HG03097 (cell line): ENCODE results near the gene ETV3L.
"Not testable (repeated sequence)": the region's sequence is repeated elsewhere in the genome, so short reads cannot be mapped to it uniquely, and the experiment has no call there.

ENCODE experiments used
- ATAC-seq: cut with Tn5 transposase; IDR thresholded peaks from one replicate; pipeline ENCODE4 v1.9.1; 2021; ENCODE audit not compliant: unreplicated experiment, low FRiP score

ETV3L gene

GRCh38 chr1:157105988-157106812 is 6.6 kb upstream of the ETV3L start:
- ATAC-seq, result no peak

- ATAC-seq, result no peak
Measured at GRCh38 chr1:157105298-157105987, 5.8 kb upstream of the ETV3L start.

- no peak for ATAC-seq
Measured at GRCh38 chr1:157104598-157105293, 5.1 kb upstream of the ETV3L start.

DNA sequence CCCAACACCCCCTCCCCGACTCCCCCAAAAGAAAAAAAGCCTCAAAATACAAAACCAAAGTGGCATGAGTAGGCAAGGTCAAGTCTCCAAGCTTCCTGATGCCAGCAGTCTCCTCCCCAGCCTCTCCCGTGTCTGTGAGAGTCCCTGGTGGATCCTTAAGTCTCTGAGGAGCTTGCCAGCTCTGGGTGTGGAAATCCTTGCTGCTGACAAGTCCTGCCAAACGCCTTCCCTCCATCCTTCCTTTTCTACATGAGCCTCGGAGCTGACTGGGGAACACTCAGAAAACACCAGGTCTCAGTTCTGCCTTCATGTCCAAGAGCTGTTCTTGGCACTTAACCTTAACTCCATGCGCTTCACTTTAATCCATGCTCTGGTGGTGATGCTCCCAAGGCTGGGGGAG is 3.7 kb upstream of the ETV3L start:
- ATAC-seq, result no peak

- ATAC-seq, result no peak
Measured at GRCh38 chr1:157101149-157101548, 1.5 kb upstream of the ETV3L start.

DNA sequence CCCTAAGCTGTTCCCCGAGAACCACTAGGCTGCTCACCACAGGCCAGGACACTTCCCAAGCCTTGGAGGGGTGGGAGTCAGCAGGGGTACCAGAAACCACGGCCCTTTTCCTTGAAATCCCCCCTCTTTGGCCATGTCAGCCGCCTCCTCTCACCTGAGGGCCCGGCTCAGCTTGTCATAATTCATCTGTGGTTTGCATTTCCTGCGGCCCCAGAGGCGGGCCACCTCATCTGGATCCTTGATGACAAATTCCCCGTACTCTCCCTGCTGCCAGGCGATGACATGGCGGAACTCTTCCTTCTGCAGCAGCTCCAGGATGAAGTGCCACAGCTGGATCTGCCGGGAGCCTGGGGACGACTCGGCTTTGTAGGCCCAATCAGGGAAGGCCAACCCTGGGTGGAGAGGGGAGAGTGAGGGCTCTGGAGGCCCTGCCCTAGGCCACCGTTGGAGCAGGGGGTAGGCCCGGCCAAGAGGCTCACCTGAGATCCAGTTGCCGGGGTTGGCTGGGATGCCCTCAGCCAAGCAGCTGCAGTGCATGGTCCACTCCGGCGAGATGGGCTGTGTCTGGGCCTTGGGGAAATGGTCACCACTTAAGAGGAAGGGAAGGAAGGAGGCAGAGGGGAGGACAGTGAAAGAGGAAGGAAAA is 498 bp downstream of the ETV3L start:
- not testable (repeated sequence) for ATAC-seq

DNA sequence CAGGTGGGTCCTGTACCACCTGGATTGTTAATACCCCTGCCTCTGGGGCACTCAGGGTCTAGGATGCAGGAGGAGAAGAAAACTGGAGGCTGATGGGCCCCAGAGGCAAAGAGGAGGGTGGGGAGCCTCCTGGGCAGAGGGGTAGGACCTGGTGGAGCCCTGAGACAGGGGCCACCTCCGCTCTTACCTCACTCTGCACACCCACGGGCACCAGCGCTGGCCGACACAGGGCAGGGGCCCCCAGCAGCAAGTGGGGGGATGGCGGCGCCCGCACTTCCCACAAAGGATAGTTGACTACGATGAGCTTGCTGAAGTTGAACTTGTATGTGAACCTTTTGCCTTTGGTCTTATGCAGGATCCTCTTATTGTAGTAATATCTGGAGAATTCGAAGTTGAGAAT is 1.1 kb downstream of the ETV3L start:
- no peak for ATAC-seq

- no peak for ATAC-seq
Measured at GRCh38 chr1:157097692-157098091, 1.9 kb downstream of the ETV3L start.

DNA sequence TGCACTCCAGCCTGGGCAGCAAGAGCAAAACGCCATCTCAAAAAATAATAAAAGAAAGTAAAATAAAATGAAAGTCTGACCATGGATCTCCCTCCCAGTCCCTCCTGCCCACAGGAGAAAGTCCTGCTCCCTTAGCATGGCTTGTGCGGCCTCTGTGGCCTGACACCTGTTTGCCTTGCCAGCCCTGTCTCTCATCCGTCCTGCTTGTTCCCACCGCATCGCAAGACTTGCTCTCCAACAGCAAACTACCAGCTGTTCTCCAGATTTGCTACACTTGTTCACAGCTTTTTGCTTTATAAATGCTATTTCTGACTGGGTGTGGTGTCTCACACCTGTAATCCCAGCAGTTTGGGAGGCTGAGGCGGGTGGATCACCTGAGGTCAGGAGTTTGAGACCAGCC is 2.7 kb downstream of the ETV3L start:
- ATAC-seq, result no peak

DNA sequence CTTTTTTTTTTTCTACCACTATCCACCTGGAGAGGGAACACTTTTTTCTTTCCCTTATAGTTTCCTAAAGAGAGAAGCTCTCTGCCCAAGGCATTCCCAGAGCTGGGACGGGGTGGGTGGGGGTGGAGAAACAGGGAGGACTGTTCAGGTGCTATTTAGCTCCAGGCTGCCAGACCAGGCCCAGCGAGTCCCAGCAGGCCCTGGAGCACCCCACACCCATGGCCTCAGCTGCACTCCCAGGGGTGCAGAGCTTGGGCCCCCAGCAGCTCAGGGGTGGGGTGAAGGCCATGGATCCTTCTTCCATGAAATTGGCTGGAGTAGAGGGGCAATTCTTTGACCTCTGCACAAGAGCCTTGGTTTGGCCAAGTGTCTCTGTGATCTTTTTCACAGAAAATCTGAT is 4.1 kb downstream of the ETV3L start:
- ATAC-seq, result no peak

GRCh38 chr1:157095091-157095490 is 4.5 kb downstream of the ETV3L start:
- ATAC-seq, result no peak

- ATAC-seq, result no peak
Measured at GRCh38 chr1:157092831-157093230, 6.8 kb downstream of the ETV3L start.

DNA sequence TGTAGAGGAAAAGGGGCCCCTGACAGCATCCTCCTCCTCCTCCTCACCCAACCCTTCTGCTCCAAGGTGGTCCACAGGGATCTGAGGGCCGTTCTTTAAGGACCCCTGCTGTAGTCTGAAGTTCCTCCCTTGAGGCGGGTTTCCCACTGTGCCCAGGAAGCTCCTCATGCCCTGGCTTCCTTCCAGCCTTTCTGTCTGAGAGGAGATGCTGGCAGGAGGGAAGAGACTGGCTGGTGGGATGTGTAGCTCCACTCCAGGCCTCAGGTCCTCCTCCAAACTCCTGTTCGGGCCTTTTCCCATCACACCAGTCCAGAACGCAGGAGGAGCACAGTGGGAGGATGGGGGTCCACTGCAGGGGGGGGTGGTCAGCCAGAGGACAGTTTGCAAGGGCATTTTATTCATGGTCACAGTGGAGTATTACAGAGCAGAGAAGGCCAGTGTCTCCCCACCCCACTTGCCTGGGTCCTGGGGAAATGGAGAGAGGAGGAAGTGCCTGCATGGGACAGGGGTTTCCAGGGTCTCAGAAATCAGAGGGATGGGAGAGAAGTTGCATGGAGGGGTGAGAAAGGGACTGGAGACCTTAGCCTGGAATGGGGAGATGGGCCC is 7.8 kb downstream of the ETV3L start:
- ATAC-seq, result no peak

- no peak for ATAC-seq
Measured at GRCh38 chr1:157091186-157091585, 8.4 kb downstream of the ETV3L start.

GRCh38 chr1:157090771-157091170 is 8.8 kb downstream of the ETV3L start:
- ATAC-seq, result no peak

DNA sequence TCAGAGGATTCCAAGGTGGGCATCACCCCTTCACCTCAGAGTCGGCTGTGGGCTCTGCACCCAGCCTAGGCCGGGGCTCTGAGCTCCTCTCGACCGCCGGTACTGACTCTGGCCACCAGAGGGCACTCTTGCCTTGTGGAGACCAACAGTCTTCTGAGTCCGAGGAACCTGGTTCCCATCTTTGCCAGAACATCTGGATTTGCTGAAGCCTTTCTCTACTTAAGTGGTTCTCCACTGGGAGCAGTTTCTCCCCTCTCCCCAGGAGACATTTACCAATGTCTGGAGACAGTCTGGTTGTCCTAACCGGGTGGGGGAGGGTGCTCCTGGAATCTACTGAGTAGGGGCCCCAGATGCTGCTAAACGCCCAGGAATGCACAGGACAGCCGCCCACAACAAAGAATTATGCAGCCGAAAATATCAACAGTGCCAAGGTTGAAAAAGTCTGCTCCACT is 9.4 kb downstream of the ETV3L start:
- no peak for ATAC-seq

- no peak for ATAC-seq
Measured at GRCh38 chr1:157089789-157090188, 9.8 kb downstream of the ETV3L start.

GRCh38 chr1:157088607-157089006 is 11.0 kb downstream of the ETV3L start:
- no peak for ATAC-seq

- ATAC-seq, result no peak
Measured at GRCh38 chr1:157087030-157087429, 12.6 kb downstream of the ETV3L start.

DNA sequence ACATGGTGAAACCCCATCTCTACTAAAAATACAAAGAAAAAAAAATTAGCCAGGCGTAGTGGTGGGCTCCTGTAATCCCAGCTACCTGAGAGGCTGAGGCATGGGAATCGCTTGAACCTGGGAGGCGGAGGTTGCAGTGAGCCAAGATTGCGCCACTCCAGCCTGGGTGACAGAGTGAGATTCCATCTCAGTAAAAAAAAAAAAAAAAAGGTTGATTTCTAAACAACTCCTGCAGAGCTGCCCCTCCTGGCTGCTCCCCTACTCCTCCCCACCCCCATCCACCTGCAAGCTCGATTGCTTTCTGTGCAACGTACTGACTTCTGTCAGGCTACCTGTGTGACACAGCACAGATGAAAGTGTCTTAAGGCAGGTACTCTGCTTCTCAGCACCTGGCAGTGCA is 13.3 kb downstream of the ETV3L start:
- no peak for ATAC-seq

DNA sequence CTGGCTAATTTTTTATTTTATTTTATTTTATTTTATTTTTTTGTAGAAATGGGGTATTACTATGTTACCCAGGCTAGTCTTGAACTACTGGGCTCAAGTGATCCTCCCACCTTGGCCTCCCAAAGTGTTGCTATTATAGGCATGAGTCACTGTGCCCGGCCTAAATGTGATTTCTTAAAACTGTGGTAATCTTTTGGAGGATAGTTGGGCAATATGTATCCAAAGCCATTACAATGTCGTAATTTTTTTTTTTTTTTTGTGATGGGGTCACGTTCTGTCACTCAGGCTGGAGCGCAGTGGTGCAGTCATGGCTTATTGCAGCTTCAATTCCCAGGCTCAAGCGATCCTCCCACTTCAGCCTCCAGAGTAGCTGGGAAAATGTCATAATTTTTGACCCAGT is 14.2 kb downstream of the ETV3L start:
- ATAC-seq, result no peak
